Measurements from ENCODE around the gene WDR4.
"Not testable (repeated sequence)": the region's sequence is repeated elsewhere in the genome, so short reads cannot be mapped to it uniquely, and the experiment has no call there.

Gene WDR4

DNA sequence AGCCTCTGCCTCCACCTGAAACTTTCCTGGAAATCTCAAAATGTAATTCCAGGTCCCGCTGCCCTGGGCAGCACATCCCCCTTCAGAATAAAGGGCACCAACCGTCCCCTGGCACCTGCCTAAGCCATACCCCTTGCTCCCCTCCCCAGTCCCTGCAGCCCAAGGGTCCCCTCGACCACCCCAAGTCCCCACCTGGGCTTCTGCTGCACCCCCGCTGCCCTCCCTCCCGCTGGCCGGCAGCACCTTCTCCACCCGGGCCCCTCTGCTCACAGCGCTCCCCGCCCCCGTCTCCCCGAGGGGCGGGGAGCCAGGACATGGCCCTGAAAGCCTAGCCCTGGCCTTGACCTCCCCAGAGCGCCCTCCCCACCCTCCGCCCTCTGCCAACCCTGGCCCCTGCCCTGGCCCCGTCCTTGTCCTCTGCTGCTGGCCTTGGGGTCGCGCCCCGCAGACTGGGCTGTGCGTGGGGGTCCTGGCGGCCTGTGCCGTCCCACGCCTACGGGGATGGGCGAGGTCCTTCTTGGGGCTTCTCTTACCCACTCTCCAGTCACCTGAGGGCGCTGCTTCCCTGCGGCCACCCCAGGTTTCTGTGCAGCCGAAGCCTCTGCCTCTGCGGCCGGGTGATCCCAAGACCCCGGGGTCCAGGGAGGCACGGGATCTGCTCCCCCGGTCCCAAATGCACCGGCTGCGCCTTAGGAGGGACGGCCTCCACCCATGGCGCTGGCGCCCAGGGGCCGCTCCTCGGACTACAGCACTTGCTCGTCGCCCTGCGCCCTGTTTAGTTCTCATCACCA lies 41.7 kb downstream of the WDR4 start:
- no peak for DNase-seq

DNA sequence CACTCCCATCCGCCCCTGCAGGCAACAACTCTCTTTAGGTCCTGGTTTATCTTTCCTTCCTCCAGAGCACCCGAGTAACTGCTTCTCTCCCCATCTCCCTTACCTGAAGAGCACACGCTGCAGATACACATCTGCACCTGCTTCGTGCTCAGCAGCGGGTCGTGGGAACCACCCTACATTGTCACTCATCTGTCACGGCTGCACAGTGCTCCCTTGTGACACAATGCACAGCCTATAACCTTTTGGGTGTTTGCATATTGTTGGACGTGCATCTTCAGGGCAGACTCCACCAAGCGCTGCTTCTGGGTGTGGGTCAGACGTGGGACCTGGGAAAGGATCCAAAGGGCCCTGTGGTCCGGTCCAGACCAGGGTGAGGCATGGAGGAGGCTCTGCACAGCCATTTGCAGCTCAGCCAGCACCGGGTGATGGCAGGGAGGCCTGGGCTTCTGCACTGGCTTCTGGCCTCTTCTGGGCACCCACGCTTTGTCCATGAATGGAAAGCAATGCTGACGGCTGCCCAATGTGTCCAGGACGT lies 42.5 kb downstream of the WDR4 start:
- no peak for DNase-seq

DNA sequence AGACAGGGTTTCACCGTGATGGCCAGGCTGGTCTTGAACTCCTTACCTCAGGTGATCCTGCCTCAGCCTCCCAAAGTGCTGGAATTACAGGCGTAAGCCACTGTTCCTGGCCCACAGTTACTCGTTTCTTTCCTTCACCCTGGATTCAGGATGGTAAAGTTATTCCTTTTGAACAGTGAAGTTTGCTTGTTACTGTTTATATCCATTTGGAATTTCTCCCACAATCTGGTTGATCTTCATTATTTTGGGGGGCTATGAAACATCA lies 43.0 kb downstream of the WDR4 start:
- DNase-seq, result no peak

DNA sequence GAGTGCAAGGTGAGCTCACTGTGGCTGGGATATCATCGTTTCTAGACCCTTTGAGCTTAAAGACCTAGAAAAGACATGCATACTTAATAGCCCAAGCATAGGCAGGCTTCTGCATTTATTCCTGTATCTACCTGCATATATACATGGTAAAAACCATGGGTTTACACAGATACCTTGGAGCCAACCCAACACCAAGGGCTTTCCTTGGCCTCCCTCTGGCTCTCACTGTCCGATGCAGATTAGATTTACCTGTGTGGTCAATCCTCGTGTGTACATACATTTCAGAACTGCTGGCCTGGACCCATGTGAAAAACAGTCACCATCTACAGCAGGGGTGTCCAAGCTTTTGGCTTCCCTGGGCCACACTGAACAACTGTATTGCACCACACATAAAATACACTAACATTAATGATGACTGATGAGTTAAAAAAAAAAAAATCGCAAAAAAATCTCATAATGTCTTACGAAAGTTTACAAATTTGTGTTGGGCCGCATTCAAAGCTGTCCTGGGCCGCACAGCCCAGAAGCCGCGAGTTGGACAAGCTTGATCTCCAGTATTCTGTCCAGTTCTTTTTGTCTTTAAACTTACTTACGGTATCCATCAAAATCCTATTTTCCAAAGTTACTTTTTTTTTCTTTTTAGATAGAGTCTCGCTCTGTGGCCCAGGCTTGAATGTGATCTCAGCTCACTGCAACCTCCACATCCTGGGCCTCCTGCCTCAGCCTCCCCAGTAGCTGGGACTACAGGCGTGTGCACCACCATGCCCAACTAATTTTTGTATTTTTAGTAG lies 43.5 kb downstream of the WDR4 start:
- DNase-seq, result no peak

DNA sequence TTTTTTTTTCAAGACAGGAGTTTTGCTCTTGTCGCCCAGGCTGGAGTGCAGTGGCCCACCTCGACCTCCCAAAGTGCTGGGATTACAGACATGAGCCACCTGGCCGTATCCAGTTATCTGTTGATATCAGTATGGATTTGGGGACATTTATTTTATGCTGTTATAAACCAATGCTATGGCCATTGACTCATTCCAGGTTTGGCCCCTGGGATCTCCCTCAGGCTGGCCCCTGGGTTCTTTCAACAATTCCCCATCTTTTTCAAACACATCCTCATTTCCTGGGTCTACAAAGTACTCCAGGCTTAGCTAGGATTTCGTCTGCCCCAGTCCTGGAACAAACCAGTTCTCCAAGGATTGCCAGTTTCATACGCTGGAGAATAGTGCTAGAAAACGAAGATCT lies 44.1 kb downstream of the WDR4 start:
- DNase-seq, result no peak

DNA sequence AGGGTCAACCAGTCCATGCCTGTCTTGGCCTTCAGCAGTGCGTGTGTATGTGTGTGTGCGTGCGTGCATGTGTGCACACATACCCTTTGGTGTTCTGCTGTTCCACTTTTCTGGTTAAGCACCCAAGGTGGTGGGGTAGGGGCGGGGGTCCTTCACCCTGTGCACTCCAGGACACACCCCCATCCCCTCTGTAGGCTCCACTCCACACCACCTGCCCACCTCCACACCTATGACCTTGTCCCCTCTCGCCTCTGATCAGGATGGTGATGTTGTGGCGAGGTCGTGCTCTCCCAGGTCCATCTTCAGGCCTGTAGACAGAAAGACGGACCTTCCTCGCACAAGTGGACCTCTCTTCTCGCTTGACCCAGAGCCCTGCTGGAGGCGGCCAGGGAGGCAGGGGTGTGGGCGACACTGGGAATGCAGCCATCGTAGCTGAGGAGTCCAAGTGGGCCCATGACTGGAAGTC lies 44.6 kb downstream of the WDR4 start:
- no peak for DNase-seq

- DNase-seq, result no peak
Measured at GRCh38 chr21:42833859-42834725, 45.2 kb downstream of the WDR4 start.

DNA sequence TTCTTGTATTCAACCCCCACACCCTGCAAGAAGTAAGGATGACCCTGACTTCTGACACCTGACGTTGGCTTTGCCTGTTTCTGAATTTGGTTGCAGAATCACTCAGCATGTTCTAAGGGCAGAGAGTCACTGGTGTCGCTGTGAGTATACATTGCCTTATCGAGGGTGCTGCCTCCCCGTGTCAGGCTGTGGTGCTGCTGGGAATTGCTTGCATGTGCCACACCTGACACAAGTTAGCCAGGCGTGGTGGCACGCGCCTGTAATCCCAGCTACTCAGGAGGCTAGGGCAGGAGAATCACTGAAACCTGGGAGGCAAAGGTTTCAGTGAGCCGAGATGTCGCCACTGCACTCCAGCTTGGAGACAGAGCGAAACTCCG lies 45.9 kb downstream of the WDR4 start:
- DNase-seq, result peak; percentile 45

GRCh38 chr21:42832321-42832630 lies 47.1 kb downstream of the WDR4 start:
- DNase-seq, result not testable (repeated sequence)

GRCh38 chr21:42830456-42831455 lies 48.6 kb downstream of the WDR4 start:
- DNase-seq, result peak; percentile 14

DNA sequence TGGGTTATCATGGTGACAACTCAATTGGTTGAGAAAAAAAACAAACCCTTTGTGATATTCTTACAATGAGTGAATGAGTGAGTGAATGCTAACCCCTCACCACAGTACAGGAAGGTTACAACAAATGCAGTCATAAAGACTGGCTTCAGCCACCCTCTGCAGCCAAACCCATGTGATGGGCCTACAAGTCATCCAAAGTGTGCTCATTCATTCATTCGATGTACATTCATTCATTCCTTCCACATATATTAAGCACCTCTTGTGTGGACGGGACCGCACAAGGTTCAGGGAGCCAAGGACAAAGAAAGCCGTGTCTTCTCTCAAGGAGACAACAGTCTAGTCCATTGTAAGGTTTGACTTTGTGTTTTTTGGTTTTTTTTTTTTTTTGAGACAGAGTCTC lies 49.4 kb downstream of the WDR4 start:
- DNase-seq, result no peak

DNA sequence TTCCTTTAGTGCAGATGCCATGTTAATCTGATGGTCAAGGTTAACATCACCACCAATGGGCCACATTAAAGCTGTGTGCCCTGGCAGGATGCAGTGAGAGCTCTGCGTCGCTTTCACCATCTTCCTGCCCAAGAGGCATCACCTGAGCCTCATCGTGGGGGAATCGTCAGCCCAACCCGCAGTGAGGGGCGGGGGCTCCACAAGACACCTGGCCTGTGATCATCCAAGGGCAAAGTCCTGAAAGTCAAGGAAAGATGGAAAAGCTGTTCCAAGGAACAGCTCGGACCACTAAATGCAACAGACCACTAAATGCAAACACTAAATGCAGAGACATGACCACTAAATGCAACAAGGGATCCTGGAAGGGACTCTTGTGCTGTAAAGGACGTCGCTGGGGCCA lies 49.9 kb downstream of the WDR4 start:
- DNase-seq, result no peak

GRCh38 chr21:42827588-42827987 lies 51.8 kb downstream of the WDR4 start:
- no peak for DNase-seq

DNA sequence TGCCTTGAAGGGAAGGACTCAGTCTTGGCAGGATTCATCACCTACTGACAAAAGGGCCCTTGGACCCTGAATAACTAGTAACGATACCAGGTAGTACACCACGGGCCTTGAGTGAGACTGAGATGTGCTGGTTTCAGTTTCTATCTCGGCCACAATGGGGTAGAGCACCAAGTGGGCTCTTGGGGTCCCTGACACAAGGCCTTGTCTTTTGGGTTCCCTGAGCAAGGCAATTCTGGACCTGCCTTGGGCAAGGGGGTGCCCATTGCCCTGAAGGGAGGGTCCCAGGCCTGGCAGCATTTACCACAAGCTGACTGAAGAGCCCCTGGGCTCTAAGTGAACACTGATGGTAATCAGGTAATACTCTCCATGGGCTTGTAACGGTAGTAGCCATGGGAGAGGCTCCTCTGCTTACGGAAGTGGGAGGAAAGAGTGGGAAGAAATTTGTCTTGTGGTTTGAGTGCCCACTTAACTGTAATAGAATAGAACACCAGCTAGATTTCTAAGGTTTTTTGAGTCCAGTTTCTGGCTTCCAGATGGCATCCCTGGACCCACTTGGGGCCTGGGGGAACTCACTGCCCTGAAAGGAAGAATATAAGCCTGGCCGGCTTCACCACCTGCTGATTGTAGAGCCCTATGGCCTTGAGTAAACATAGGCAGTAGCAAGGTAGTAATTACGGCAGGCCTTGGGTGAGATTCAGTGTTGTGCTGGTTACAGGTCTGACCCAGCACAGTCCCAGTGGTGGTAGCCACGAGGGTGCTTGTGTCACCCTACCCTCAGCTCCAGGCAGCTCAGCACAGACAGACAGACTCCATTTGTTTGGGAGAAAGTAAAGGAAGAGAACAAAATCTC lies 58.5 kb downstream of the WDR4 start:
- DNase-seq, result no peak

DNA sequence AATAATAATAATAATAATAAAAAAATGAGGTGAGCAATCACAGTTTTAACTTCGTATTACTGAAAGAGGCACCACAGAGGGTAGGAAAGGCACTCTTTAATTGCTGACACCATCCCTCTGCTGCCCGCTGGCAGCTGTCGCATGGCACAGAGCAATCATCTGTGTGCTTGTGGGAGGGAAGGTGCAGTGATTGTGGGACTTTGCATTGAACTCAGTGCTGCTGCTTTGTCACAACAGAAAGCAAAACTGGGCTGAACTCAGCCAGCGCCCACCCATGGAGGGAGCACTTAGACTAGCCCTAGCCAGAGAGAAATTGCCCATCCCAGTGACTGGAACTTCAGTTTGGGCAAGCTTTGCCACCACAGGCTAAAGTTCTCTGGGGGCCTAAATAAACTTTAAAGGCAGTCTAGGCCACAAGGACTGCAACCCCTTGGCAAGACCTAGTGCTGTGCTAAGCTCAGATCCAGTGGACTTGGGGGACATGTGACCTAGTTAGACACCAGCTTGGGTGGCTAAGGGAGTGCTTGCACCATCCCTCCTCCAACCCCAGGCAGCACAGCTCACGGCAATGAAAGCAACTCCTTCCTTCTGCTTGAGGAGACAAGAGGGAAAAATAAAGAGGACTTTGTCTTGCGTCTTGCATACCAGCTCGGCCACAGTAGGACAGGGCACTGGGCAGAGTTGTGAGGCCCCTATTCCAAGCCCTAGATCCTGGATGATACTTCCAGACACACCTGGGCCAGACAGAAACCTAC lies 59.3 kb downstream of the WDR4 start:
- no peak for DNase-seq

- DNase-seq, result peak; percentile 65
Measured at GRCh38 chr21:42818328-42818749, 61.0 kb downstream of the WDR4 start.

GRCh38 chr21:42815217-42815616 lies 64.1 kb downstream of the WDR4 start:
- DNase-seq, result no peak

- DNase-seq, result not testable (repeated sequence)
Measured at GRCh38 chr21:42812528-42813241, 66.7 kb downstream of the WDR4 start.

DNA sequence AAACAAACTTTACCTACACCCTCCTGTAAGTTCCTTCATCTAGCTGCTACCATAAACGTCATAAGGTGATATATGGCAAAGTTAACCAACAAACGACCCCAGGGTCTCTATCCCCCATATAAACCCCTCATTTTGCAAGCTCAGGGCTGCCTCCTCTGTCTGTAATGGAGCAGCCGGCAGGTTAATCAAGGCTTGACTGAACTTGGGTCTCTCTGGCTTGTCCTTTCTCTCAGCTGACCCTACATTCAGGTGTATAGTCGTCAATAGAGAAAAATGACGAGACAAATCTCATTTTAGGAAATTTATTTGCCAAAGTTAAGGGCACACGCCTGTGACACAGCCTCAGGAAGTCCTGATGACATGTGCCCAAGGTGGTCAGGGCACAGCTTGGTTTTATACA lies 67.4 kb downstream of the WDR4 start:
- DNase-seq, result no peak

All from activated gamma-delta T cell treated with Interleukin-2 at 50 U/mL for 16 hours (primary cell).